NOMO-1 (cell line): Measurements from ENCODE around the gene KIF11.
"Not testable (repeated sequence)": the region's sequence is repeated elsewhere in the genome, so short reads cannot be mapped to it uniquely, and the experiment has no call there.

Source experiments
- DNase-seq, 2 experiments: peaks; one replicate each; lab custom pipeline; 2025; ENCODE audit not compliant: unreplicated experiment in 2 of 2; lab: John Stamatoyannopoulos, UW

The KIF11 gene

DNA sequence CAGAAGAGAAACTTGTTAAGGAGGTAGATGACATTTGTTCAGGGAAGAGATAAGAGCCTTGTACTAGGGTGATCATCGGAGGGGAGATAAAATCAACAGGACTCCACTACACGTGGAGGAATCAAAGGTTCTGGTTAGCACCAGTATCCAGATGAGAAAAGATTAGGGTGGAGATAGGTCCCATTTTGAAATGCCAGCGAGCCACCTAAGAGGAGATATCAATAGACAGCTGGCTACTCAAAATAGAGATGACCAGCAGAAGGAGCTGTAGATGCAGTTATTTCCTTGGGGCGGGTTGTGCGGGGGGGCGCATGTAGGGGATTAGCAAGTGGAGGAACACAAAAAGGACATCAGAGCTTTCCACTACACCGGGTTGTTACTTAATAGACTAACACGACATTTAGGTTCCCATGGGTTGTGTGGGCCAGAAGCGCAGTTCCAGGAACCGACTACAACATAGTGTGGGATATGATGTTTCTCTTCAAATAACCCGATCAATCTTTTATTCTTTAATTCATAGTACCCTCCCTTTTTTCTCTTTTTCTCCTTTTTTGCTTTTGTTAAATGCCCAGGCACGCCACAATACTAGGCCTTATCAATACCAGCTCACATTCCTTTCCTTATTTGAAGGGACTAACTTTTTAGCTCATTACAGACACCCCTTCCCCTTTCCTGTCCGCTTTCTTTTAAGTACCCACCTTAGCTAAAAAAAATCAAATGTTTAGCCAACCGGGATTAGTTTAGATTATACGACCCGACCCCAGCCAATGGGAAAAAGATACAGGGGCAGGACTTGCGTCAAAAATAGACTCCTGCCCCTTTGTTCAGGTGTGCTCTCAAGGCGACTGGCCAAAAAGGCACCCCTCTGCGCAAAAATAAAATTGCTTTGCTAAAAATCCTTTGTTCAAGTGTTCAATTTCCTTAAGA lies 2.0 kb upstream of the KIF11 start:
- DNase-seq: peak; percentile 58 to 71

DNA sequence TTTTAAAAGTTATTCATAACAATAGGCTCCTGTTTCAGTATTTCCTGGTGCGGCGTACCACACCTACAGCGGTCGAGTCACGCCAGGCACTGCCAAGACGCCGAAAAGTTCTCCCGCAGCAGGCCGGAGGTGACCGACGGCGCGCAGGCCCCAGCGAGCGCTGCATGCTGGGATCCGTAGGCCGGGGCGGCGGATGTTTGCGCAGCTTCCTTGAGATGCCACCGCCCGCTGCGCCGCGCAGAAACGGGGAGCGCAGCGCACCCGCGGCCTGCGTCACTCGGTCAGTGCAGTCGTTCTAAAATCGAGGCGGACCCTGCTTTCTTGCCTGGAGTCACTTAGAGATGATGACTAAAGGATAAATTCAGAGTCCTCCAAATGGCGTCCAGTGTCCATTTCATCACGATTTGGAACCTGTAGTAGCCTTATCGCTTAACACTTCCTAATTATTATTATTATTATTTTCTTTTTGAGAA lies 1.3 kb upstream of the KIF11 start:
- DNase-seq: peak; percentile 94 to 95

DNA sequence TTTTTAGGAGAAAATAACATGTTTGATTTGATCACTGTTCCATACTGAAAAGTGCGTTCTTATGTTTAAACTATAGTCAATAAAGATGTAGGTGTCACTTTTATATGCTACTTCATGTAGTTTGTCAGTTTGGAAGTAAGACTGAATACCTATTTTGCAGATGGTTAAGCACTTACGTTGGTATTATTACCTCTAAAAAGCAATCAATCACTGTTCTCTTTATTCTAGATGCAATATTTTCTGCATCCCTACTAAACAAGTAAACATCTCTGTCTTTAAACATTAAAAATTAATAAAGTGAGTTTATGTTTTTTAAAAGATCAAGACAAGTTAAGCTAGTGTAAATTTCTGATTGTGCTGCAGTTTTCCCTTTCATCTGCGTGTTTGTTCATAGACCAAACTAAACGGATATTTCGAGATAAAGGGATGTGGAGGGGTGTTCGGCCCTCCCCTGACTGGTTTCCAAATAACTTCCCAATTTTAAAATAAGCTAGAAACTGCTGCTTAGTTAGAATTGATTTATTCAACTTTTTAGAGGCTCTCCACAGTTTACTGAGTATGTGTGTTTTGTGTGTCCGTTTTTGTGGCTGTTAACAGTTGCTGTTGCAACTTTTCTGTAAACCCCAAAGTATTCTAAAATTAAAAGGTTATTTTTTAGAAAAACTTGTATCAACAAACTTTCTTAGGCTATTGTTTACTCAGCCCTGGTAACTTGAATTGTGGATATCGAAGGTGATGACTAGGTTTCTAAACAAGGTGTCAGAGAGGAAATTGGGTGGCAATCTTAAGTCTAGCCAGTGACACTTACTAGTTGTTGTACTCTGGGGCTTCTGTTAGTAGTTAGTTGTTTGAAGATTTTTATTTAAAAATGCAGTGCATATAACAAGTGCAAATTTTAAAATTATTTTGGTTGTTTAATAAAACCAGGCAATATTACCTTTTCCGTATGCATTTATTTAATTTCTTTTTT lies 974 bp downstream of the KIF11 start:
- DNase-seq: peak; percentile 24 to 48

DNA sequence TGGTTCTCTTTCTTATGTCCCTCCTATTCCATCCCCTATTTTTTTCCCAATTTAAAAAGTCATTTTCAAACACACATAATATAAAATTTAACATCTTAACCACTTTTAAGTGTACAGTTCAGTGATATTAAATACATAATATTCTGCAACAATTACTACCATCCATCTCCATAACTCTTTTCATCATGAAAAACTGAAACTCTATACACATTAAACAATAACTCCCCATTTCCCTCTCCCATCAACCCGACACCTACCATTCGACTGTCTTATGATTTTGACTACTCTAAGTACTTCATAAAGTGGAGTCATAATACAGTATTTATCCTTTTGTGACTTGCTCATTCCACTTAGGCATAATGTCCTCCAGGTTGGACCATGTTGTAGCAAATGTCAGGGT lies 2.6 kb downstream of the KIF11 start:
- no peak for DNase-seq

DNA sequence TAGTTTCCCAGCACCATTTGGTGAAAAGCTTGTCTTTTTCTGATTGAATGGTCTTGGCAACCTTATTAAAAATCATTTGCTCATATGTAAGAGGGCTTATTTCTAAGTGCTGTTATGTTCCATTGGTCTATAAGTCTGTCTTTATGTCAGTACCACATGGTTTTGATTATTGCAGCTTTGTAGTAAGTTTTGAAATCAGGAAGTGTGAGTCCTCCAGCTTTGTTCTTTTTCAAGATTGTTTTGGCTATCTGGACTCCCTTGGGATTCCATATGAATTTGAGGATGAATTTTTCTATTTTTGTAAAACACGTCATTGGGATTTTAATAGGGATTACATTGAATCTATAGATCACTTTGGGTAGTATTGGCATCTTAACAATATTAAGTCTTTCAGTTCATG lies 5.4 kb downstream of the KIF11 start:
- DNase-seq: no peak

DNA sequence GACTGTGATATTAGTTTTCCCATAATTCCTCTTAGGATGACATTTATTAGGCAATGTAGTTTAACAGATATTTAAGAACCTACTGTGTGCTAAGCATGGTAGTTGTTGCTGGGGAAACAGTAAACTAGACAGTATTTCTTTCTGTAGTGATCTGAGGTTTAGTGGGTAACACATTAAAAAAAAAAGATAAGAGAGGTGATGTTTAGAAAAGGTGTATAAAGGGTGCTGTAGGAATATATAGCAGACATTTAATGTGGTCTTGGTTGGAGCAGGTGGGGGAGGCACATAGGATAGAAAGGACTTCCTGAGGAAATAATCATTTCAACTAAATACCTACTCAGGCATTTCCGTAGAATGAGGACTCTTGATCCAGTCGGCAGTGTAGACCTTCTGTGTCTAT lies 11.9 kb downstream of the KIF11 start:
- no peak for DNase-seq

DNA sequence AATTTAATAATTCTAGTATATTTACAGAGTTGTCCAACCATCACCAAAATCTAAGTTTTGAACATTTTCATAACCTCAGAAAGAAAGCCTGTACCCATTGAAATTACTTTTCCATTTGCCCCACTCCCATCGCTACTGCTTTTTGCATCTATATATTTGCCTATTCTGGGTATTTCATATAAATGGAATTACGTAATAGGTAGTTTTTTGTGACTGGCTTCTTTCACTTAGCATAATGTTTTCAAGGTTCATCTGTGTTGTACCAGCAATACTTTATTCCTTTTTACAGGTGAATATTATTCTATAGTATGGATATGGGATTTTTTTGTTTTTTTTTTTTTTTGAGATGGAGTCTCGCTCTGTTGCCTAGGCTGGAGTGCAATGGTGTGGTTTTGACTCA lies 22.6 kb downstream of the KIF11 start:
- DNase-seq: no peak

DNA sequence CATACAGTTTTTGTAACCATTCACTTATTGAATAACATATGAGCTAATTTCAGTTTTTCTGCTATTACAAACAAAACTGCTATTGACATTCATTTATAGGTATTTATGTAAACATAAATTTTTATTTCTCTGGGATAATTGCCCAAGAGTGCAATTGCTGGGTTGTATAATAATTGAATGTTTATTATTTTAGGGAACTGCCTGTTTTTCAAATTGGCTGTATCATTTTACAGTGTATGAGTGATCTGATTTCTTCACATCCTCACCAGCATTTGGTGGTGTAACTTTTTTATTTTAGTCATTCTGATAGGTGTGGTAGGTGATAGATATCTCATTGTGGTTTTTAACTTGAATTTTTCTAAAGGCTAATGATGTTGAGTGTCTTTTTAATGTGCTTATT lies 26.4 kb downstream of the KIF11 start:
- DNase-seq: no peak

DNA sequence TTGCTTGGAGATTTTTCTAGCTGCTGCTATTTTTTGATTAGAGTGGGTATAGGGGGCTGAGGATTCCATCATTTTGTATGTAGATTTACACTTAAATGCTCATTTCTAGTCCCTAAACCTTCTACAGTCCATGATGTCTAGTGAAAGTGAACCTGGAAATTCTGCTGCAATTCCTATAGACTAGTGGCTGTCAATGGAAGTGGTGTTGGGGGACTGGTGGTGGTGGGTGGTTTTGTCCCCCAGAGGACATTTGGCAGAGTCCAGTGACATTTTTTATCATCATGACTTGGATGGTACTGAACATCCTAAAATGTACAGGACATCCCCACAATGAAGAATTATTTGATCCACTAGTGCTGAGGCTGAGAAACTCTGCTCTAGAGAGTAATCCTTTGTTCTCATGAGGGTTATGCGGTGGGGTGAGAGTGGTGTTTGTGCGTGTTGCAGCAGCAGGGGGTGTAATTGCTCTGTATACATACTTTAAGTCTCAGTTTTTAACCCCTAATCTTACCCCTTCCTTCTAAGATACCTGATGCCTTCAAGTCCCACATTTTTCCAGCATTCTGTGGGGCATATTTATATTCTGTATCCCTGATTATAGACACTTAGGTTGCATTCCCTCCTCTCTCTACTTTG lies 35.0 kb downstream of the KIF11 start:
- DNase-seq: no peak

DNA sequence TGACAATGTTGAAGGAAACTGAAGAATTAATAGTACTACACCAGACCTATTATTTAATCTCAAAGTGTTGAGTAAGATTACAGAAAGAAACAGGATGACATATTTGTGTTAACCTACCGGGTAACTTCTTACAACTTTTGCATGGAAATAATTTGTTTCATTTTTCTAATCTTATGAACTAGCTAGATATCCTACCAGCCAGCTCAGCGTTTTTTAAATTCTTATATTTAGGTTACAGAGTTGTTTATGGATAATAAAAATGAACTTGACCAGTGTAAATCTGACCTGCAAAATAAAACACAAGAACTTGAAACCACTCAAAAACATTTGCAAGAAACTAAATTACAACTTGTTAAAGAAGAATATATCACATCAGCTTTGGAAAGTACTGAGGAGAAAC lies 37.0 kb downstream of the KIF11 start:
- no peak for DNase-seq

DNA sequence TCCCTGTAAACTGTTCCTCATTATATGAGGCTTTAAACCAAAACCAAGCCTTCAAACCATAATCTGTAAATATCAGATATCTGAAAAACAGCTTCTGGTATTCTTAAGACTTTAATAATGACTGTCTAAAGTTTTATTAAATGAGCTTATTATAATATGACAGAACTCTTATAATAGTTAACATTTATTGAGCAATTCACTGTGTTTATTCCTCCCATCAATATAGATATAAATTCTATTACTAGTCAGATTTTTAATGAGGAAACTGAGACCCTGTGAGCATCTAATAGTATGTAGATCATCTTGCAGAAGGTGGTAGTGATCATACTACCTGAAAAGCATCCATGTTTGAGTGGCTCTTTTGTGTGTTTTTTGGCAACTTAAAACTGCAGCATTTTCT lies 45.1 kb downstream of the KIF11 start:
- no peak for DNase-seq

DNA sequence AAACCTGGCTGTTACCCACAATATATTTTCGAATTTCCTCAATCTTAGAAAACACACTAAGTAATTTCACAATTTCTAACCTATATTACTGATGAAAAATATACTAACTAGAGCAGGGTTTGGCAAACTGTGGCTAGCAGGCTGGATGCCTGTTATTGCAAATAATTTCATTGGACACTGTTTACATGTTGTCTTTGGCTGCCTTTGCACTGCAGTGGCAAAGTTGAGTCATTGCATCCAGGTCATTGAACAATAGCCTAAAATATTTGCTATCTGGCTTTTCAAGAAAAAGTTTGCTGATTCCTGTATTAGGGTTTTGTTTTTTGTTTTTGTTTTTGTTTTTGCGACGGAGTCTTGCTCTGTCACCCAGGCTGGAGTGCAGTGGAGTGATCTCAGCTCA lies 47.2 kb downstream of the KIF11 start:
- no peak for DNase-seq

DNA sequence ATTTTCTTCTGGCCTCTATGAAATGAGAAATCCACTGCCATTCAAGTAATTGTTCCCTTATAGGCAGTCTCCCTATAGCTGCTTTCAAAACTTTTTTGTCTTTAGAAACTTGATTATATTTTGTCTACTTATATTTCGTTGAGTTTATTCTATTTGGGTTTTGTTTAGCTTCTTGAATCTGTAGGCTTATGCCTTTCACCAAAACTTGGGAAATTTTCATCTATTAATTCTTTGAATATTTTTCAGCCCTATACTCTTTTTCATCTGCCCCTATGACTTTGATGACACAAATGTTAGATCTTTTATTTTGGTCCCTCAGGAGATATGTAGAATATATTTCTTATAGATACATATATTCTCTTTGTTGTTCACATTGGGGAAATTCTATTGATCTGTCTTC lies 48.6 kb downstream of the KIF11 start:
- no peak for DNase-seq

DNA sequence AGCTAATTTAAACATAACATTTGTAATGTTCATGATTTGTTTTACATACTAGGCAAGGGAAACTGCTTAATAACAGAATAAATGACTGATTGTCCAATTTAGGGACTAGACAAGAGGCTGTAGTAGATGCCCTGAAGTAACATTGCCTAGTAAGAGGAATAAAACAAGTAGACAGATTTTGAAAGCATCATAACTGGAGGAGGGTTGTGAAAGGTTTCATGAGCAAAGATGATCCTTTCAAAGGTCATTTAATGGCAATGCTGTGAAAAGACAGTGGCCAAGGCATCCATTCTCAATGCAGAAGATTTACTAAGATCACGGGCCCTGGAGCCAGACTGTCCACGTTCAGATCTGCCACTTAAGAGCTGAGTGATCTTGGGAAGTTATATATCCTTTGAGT lies 52.0 kb downstream of the KIF11 start:
- DNase-seq: no peak

DNA sequence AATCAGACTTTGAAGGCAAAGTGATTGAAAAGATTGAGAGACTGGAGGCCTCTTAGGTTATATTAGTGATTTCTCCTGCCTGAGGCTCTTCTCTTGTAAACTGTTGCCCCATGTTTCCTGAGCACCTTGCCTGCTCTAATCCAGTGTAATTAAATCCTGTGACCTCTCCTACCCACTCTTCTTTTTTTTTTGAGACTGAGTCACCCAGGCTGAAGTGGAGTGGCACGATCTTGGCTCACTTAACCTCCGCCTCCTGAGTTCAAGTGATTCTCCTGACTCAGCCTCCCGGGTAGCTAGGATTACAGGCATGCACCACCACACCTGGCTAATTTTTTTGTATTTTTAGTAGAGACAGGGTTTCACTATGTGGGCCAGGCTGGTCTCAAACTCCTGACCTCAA lies 57.9 kb downstream of the KIF11 start:
- not testable (repeated sequence) for DNase-seq

DNA sequence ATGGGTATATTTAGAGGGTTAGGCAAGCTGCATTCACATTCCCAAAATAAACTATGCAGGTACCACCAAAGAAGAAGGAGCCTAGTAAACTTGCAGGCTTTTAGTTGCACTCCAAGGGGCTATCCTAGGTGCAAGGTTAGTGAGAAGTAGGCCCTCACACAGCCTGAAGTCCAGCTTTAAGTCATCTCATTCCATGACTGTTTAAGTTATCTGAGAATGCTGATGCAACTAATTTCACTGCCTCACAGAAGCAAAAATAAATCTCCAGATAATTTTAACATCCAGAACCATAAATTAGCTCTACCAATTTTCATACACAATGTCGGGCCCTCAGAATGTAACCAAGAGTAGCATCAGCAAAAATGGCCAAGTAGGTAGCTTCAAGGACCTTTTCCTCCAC lies 62.5 kb downstream of the KIF11 start:
- DNase-seq: no peak

DNA sequence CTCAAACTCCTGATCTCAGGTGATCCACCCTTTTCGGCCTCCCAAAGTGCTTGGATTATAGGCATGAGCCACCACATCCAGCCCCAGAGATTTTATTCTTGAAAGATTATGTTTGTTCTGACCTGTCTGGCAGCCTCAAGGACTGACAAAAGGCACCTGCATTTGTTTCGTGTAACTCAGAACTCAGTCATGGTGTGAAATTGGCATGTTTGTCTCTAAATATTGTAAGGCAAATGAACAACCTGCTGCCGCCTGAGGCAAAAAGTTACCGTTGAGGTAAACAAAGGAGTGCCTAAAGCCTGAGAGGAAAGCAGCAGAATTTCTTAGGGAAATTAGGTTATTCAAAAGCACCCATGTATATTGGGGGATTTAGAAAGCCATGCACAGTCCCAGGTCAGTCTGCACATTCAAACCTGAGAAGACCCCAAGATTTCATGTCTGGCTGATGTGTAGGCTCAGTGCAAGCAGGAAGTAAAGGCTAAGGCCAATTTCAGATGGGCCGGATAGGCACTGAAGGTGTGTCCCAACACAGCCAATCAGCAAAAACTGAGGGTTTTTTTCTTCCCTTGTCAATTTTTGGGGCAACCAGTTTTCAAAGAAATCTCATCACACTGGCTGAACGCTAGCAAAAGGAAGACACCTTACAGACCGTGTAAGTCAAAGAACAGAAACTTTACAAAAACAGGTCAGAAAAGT lies 63.5 kb downstream of the KIF11 start:
- DNase-seq: no peak

DNA sequence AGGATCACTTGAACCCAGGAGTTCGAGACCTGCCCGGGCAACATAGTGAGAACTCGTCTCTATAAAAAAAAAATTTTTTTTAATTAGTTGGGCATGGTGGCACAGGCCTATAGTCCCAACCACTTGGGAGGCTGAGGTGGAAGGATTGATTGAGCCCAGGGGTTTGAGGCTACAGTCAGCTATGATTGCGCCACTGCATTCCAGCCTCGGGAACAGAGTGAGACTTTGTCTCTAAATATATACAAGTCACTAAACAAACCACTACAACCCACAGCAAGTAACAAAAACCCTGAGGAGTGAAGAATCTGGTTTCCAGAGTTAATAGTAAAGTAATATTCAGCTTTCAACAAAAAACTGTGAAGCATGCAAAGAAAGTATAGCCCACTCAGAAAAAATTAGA lies 64.1 kb downstream of the KIF11 start:
- DNase-seq: no peak

DNA sequence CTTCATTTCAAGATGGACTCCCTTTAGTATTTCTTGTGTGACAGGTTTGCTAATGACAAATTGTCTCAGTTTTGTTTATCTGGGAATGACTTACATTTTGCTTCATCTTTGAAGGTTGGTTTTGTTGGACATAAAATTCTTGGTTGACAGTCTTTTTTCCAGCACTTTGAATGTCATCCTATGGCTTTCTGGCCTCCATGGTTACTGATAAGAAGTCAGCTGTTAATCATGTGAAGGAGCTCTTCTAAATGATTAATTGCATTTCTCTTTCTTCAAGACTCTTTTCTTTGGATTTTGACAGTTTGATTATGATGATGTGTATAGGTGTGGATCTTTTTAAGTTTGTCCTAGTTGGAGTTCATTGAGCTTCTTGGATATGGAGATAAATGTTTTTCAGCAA lies 69.9 kb downstream of the KIF11 start:
- no peak for DNase-seq

DNA sequence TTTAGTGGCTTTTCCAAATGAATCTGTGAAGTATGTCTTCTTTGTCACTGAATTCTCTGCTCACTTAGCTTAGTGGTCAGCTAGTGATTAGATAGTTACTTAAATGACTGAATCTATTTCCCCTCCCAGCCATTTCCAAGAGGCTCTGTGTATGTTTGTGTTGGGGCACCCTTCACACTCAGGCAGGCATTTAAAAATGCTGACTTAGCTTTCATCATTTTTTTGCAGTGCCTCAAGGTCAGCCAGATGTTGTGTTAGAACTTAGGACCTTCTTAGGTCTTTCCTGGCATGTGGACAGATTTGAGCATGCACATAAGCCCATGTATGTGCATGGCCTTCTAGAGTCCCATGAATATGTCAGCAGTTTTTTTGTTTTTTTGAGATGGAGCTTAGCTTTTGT lies 71.4 kb downstream of the KIF11 start:
- DNase-seq: no peak
